Measurements from ENCODE around the gene CRY1.

The CRY1 gene

DNA sequence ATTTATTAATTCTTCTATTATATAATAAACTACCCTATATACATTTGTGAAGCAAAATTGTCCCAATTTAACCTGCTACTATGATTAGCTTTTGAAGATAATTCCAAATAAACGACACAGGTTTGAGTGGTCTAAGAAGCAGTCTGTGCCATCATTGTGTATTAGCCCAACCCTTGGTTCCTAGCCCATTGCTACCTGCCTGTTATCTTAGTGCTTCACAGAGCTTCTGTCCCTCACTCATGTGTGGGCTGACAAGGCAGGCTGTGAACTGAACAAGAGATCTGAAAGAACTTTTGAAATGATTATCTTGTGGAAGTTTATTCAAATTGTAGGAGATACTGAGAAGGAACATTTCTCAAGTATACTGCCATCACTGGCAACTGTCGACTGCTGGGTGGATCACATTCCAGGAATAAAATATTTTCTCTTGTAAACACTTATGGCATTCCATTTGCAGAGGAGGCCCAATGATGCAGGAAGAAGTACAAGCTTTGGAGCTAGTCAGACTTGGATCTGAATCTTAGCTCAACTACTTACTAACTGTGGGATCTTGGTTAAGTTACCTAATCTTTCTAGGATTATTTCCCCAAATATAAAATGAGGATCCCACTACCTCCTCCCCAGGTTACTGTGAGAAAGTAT, 98.6 kb downstream of the CRY1 start:
- Histone ChIP-seq H3K9ac (no peak overlapping the region), H3K9me3 (ENCODE audit: control insufficient read depth, low read length) (no peaks in the 10 kb centered on the region), H3K4me3 (ENCODE audit: low read depth, low read length) (no peak overlapping the region), H3K4me1 (no peaks in the 10 kb centered on the region), H3K4me2 (ENCODE audit: low read length) (no peak overlapping the region), H2AFZ (no peak overlapping the region), H3K36me3 (ENCODE audit: control insufficient read depth, insufficient read depth, low read length) (no peaks in the 10 kb centered on the region), H3K27ac (no peak overlapping the region), H3K27me3 (ENCODE audit: control insufficient read depth, insufficient read depth, low read length) (no peaks in the 10 kb centered on the region), H3K79me2 (no peaks in the 10 kb centered on the region)
- TF ChIP-seq, protein P1, sequence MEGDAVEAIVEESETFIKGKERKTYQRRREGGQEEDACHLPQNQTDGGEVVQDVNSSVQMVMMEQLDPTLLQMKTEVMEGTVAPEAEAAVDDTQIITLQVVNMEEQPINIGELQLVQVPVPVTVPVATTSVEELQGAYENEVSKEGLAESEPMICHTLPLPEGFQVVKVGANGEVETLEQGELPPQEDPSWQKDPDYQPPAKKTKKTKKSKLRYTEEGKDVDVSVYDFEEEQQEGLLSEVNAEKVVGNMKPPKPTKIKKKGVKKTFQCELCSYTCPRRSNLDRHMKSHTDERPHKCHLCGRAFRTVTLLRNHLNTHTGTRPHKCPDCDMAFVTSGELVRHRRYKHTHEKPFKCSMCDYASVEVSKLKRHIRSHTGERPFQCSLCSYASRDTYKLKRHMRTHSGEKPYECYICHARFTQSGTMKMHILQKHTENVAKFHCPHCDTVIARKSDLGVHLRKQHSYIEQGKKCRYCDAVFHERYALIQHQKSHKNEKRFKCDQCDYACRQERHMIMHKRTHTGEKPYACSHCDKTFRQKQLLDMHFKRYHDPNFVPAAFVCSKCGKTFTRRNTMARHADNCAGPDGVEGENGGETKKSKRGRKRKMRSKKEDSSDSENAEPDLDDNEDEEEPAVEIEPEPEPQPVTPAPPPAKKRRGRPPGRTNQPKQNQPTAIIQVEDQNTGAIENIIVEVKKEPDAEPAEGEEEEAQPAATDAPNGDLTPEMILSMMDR (IDR thresholded peaks at IDR 0.05): no peak

DNA sequence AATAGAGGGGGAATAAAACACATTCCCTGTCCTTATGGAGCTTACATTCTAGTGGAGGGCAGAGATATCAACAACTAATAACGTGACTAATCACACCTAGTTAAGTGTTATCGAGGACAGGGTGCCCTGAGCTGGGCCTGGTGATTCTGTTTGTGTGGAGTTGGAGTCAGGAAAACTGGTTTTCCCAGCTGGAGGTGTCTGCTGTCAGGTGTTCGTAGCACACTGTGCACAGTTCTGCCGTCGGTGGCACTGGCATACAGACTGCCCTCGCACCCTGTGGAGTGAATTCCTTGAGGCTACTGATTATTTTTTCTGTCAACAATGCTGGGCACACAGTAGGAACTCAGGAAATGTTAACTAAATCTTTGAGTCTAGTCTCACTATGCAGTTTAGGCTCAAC, 105.5 kb downstream of the CRY1 start:
- Histone ChIP-seq H3K9ac (no peak overlapping the region), H3K9me3 (ENCODE audit: control insufficient read depth, low read length) (no peaks in the 10 kb centered on the region), H3K4me2 (ENCODE audit: low read length) (peak overlapping the region; percentile 68), H3K79me2 (no peaks in the 10 kb centered on the region), H3K4me3 (ENCODE audit: low read depth, low read length) (peak overlapping the region; percentile 90), H2AFZ (peak overlapping the region; percentile 91), H3K36me3 (ENCODE audit: control insufficient read depth, insufficient read depth, low read length) (no peaks in the 10 kb centered on the region), H3K27me3 (ENCODE audit: control insufficient read depth, insufficient read depth, low read length) (no peaks in the 10 kb centered on the region), H3K4me1 (peaks cover 15% of the 10 kb centered on the region), H3K27ac (no peak overlapping the region)
- TF ChIP-seq, protein P1 (IDR thresholded peaks at IDR 0.05): no peak

DNA sequence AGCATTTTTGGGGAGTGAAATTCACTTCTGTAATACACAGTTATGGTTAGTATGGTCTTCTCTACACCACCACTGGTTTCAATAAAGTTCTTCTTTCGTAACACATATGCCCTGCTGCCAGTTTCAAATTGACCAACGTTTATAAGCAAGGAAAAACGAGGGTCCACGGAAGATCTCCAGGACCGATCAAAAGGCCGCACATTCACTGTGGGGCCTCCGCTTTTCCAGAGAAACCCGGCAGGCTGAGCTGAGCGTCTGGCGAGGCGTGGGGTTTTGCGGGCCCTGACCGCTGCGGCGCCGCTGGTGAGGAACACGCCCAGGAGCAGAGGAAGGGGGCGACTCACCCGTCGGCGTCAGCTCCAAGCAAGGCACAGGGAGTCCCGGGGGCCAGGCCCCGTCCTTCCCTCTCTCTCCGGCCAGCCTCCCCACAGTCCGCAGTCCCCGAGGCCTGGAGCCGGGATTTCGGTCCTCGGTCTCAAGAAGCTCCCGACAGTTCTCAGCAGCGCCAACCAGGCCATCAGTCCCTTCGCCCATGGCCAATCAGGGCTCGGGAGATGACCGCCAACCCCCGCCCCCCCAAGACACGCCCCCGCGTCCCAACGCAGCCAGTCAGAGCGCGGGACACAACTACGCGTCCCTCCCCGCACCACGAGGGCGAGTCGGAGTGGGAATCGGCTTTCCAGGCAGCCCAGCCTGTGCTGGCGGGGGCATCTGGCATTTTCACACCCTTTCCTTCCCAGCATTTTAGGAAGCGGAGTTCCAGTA, 106.5 kb downstream of the CRY1 start, which contains the start of gene MTERF2:
Gene MTERF2 (minus strand): TSS at position 522 of the 765 bp plus-strand sequence. CDS start 8,432 bp downstream, outside the sequence.
- Histone ChIP-seq H3K27me3 (ENCODE audit: control insufficient read depth, insufficient read depth, low read length) (no peaks in the 10 kb centered on the region), H3K9ac (peak within 1 kb of the TSS; percentile 74), H3K4me1 (peaks cover 15% of the 10 kb centered on the region), H3K4me3 (ENCODE audit: low read depth, low read length) (peak within 1 kb of the TSS; percentile 90), H3K9me3 (ENCODE audit: control insufficient read depth, low read length) (no peaks in the 10 kb centered on the region), H3K27ac (peak within 1 kb of the TSS; percentile 76), H3K36me3 (ENCODE audit: control insufficient read depth, insufficient read depth, low read length) (no peaks in the 10 kb centered on the region), H3K79me2 (no peaks in the 10 kb centered on the region), H3K4me2 (ENCODE audit: low read length) (peak within 1 kb of the TSS; percentile 68), H2AFZ (peak within 1 kb of the TSS; percentile 91)
- TF ChIP-seq, protein P1 (IDR thresholded peaks at IDR 0.05): no peak

DNA sequence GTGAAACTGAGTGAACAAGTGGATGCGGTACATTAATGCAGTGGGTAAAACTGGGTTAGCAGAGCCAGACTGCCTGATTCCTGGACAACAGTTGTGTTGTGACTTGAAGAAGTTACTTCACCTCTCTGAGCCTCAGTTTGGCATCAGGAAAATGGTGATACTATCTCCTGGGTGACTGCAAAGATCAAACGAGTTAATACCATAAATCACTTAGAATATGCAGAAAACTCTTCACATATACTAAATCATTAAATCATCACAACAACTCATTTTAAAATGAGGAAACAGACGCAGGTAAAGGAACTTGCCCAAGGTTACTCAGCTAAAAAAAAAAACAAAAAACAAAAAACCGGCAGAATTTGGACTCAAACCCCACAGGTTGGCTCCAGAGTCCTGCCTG, 107.2 kb downstream of the CRY1 start:
- H3K27me3 ChIP-seq (ENCODE audit: control insufficient read depth, insufficient read depth, low read length): no peaks in the 10 kb centered on the region
- peak overlapping the region; percentile 74 for H3K9ac ChIP-seq
- peak overlapping the region; percentile 76 for H3K27ac ChIP-seq
- peak overlapping the region; percentile 90 for H3K4me3 ChIP-seq (ENCODE audit: low read depth, low read length)
- H2AFZ ChIP-seq: peak overlapping the region; percentile 91
- H3K79me2 ChIP-seq: no peaks in the 10 kb centered on the region
- H3K4me1 ChIP-seq: peaks cover 15% of the 10 kb centered on the region
- H3K4me2 ChIP-seq (ENCODE audit: low read length): peak overlapping the region; percentile 68
- no peaks in the 10 kb centered on the region for H3K9me3 ChIP-seq (ENCODE audit: control insufficient read depth, low read length)
- TF ChIP-seq, protein P1 (IDR thresholded peaks at IDR 0.05): no peak
- H3K36me3 ChIP-seq (ENCODE audit: control insufficient read depth, insufficient read depth, low read length): no peaks in the 10 kb centered on the region
